ENCODE results near the gene GDPD5.

GDPD5 gene

DNA sequence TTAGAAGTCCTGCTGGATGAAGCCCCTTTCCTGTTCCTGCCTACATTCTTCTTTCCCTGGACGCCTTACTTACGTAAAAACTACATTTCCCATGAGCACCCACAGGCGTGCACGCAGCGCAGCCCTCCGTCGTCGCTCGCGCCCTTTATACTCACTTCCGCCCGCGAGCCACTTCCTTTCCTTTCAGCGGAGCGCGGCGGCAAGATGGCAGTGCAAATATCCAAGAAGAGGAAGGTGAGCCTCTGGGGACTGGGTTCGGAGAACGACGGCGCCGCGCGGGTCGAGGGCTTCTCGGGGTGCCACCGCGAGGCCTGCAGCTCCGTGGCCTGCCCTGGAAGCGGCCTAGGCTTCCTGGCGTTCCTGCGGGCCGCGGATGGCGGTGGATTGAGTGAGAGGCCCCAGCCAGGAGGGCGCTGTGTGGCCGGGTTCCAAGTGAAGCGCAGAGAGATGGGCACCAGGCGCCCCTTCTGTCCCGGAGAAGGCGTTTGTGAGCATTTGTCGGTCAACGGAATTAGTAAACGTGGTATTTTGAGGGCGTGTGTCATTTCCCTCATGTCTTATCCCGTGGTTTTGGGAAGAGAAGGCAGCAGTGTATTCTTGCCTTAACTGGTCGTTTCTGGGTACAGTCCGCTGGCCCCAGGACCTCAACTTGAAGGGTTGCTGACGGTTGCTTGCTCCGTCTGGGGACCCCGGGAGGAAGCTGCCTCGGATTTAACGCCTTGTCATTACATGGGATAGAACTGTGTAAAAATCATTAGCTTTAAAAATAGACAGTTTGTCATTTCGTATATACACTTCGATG lies 126.2 kb downstream of the GDPD5 start, which contains the start of gene RPS3:
TSS of gene RPS3 (plus strand) at position 175 of the 802 bp plus-strand sequence. CDS start at position 205, 30 bp downstream.
- peak; percentile 76 to 80 for DNase-seq (ENCODE audit: low read depth in 2 of 2)

- DNase-seq (ENCODE audit: low read depth in 2 of 2): no peak
Observed at GRCh38 chr11:75398906-75399305, 126.8 kb downstream of the GDPD5 start.

DNA sequence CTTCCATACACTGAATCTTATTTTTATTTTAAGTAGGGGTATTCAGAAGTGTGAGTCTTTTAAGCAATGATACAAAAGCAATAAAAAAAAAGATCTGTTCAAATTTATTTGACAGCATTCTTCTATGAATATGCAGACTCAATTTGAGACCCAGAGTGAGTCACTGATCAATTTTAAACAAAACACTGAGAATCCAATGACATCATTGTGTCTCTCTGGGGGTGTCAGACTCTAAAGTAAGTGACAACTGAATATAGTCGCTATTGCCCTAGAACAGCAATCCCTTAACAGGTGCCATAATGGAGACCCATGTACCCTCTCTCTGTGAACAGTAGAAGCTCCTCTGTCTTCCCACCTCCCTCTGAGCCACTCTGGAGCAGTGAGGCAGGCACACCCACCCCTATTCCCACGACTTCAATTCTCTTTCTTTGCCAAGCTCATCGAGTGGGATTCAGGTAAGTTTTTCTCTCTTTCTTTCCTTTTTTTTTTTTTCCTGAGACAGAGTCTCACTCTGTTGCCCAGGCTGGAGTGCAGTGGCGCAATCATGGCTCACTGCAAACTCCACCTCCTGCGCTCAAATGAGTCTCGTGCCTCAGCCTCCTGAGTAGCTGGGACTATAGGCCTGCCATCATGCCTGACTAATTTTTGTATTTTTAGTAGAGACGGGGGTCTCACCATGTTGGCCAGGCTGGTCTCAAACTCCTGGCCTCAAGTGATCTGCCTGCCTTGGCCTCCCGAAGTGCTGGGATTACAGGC lies 131.5 kb downstream of the GDPD5 start:
- no peak for DNase-seq (ENCODE audit: low read depth in 2 of 2)

DNA sequence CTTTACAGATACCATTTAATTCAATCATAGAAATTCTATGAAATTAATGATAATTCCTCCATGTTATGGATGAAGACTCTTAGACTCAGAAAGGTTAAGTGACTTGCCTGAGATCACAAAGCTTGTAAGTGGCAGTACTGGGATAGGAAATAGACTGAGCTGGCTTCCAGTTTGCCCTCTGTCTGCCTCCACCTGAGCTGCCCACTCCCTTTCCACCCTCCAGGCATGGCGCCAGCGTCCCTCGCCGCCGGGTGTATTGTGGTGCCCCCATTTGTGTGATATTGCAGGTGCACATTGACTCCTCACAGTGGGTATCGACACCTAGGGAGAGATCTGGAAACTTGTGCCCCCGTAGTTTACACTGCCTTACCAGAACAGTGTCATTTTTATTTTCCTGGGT lies 135.8 kb downstream of the GDPD5 start:
- DNase-seq (ENCODE audit: low read depth in 2 of 2): no peak

DNA sequence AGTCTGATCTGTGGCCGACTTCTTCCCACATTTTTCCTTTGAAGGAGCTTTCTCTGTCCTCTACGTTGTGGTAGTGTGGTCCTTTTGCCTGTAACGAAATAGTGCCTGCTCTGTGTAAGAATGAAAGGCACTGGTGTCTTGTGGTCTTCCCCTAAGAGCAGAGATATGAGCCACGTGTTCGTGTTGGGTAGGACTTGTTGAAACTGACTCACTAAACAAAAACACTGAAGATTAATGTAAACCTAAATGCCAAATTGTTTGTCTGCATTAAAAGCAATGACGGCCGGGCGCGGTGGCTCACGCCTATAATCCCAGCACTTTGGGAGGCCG lies 136.5 kb downstream of the GDPD5 start:
- no peak for DNase-seq (ENCODE audit: low read depth in 2 of 2)

- peak; percentile 47 to 54 for DNase-seq (ENCODE audit: low read depth in 2 of 2)
Observed at GRCh38 chr11:75388386-75389275, 137.1 kb downstream of the GDPD5 start.

GRCh38 chr11:75387736-75388294 lies 137.9 kb downstream of the GDPD5 start:
- no peak for DNase-seq (ENCODE audit: low read depth in 2 of 2)

GRCh38 chr11:75386942-75387630 lies 138.7 kb downstream of the GDPD5 start:
- no peak for DNase-seq (ENCODE audit: low read depth in 2 of 2)
